Measurements from ENCODE around the gene LEO1.

LEO1 gene

GRCh38 chr15:51971375-51972133, at the start of gene LEO1:
LEO1 (minus strand) TSS chr15:51971778; CDS start chr15:51971745, 33 bp downstream.
- Histone ChIP-seq H3K9me3 (ENCODE audit: control insufficient read depth, insufficient read depth, low read length) (no peaks in the 10 kb centered on the region), H3K4me1 (ENCODE audit: control insufficient read depth, insufficient read depth, low read length) (no peaks in the 10 kb centered on the region), H3K9ac (ENCODE audit: low read depth, low read length) (peak within 1 kb of the TSS; percentile 97), H3K36me3 (ENCODE audit: control insufficient read depth, insufficient read depth, low read length) (no peaks in the 10 kb centered on the region), H3K27me3 (ENCODE audit: control insufficient read depth, insufficient read depth, low read length) (no peaks in the 10 kb centered on the region), H3K4me3 (ENCODE audit: low read depth, low read length) (peak within 1 kb of the TSS; percentile 62)

- Histone ChIP-seq H3K27me3 (ENCODE audit: control insufficient read depth, insufficient read depth, low read length) (no peaks in the 10 kb centered on the region), H3K4me3 (ENCODE audit: low read depth, low read length) (peak overlapping the region; percentile 96), H3K4me1 (ENCODE audit: control insufficient read depth, insufficient read depth, low read length) (peaks cover 6% of the 10 kb centered on the region), H3K9me3 (ENCODE audit: control insufficient read depth, insufficient read depth, low read length) (no peaks in the 10 kb centered on the region), H3K36me3 (ENCODE audit: control insufficient read depth, insufficient read depth, low read length) (no peaks in the 10 kb centered on the region), H3K9ac (ENCODE audit: low read depth, low read length) (no peak overlapping the region)
Observed at GRCh38 chr15:52021128-52021671, 49.6 kb upstream of the LEO1 start.

GRCh38 chr15:52020221-52021085, 48.9 kb upstream of the LEO1 start:
- no peaks in the 10 kb centered on the region for H3K36me3 ChIP-seq (ENCODE audit: control insufficient read depth, insufficient read depth, low read length)
- H3K4me3 ChIP-seq (ENCODE audit: low read depth, low read length) = peak overlapping the region; percentile 96
- H3K4me1 ChIP-seq (ENCODE audit: control insufficient read depth, insufficient read depth, low read length) = peaks cover 6% of the 10 kb centered on the region
- H3K9me3 ChIP-seq (ENCODE audit: control insufficient read depth, insufficient read depth, low read length) = no peaks in the 10 kb centered on the region
- H3K27me3 ChIP-seq (ENCODE audit: control insufficient read depth, insufficient read depth, low read length) = no peaks in the 10 kb centered on the region
- H3K9ac ChIP-seq (ENCODE audit: low read depth, low read length) = peak overlapping the region; percentile 81

- Histone ChIP-seq H3K4me1 (ENCODE audit: control insufficient read depth, insufficient read depth, low read length) (peaks cover 6% of the 10 kb centered on the region), H3K36me3 (ENCODE audit: control insufficient read depth, insufficient read depth, low read length) (no peaks in the 10 kb centered on the region), H3K4me3 (ENCODE audit: low read depth, low read length) (peak overlapping the region; percentile 96), H3K27me3 (ENCODE audit: control insufficient read depth, insufficient read depth, low read length) (no peaks in the 10 kb centered on the region), H3K9ac (ENCODE audit: low read depth, low read length) (peak overlapping the region; percentile 81), H3K9me3 (ENCODE audit: control insufficient read depth, insufficient read depth, low read length) (no peaks in the 10 kb centered on the region)
Observed at GRCh38 chr15:52019394-52020220, 48.0 kb upstream of the LEO1 start.

- Histone ChIP-seq H3K9me3 (ENCODE audit: control insufficient read depth, insufficient read depth, low read length) (no peaks in the 10 kb centered on the region), H3K9ac (ENCODE audit: low read depth, low read length) (peak within 1 kb of the TSS; percentile 82), H3K4me3 (ENCODE audit: low read depth, low read length) (peak within 1 kb of the TSS; percentile 96), H3K4me1 (ENCODE audit: control insufficient read depth, insufficient read depth, low read length) (peaks cover 3% of the 10 kb centered on the region), H3K36me3 (ENCODE audit: control insufficient read depth, insufficient read depth, low read length) (no peaks in the 10 kb centered on the region), H3K27me3 (ENCODE audit: control insufficient read depth, insufficient read depth, low read length) (no peaks in the 10 kb centered on the region)
Observed at GRCh38 chr15:52018693-52019393, 47.3 kb upstream of the LEO1 start, which contains the start of gene MAPK6. MAPK6 (plus strand) TSS chr15:52019219; CDS start chr15:52046461, 27,242 bp downstream.

GRCh38 chr15:52018244-52018643, 46.7 kb upstream of the LEO1 start:
- no peaks in the 10 kb centered on the region for H3K27me3 ChIP-seq (ENCODE audit: control insufficient read depth, insufficient read depth, low read length)
- no peak overlapping the region for H3K9ac ChIP-seq (ENCODE audit: low read depth, low read length)
- no peaks in the 10 kb centered on the region for H3K9me3 ChIP-seq (ENCODE audit: control insufficient read depth, insufficient read depth, low read length)
- H3K4me3 ChIP-seq (ENCODE audit: low read depth, low read length) = peak overlapping the region; percentile 71
- H3K36me3 ChIP-seq (ENCODE audit: control insufficient read depth, insufficient read depth, low read length) = no peaks in the 10 kb centered on the region
- peaks cover 3% of the 10 kb centered on the region for H3K4me1 ChIP-seq (ENCODE audit: control insufficient read depth, insufficient read depth, low read length)

- H3K9me3 ChIP-seq (ENCODE audit: control insufficient read depth, insufficient read depth, low read length) = no peaks in the 10 kb centered on the region
- H3K4me3 ChIP-seq (ENCODE audit: low read depth, low read length) = no peak overlapping the region
- H3K36me3 ChIP-seq (ENCODE audit: control insufficient read depth, insufficient read depth, low read length) = no peaks in the 10 kb centered on the region
- no peaks in the 10 kb centered on the region for H3K27me3 ChIP-seq (ENCODE audit: control insufficient read depth, insufficient read depth, low read length)
- no peaks in the 10 kb centered on the region for H3K4me1 ChIP-seq (ENCODE audit: control insufficient read depth, insufficient read depth, low read length)
- no peak overlapping the region for H3K9ac ChIP-seq (ENCODE audit: low read depth, low read length)
Observed at GRCh38 chr15:52016316-52016715, 44.7 kb upstream of the LEO1 start.

- Histone ChIP-seq H3K9ac (ENCODE audit: low read depth, low read length) (no peak overlapping the region), H3K4me3 (ENCODE audit: low read depth, low read length) (no peak overlapping the region), H3K9me3 (ENCODE audit: control insufficient read depth, insufficient read depth, low read length) (no peaks in the 10 kb centered on the region), H3K4me1 (ENCODE audit: control insufficient read depth, insufficient read depth, low read length) (no peaks in the 10 kb centered on the region), H3K36me3 (ENCODE audit: control insufficient read depth, insufficient read depth, low read length) (no peaks in the 10 kb centered on the region), H3K27me3 (ENCODE audit: control insufficient read depth, insufficient read depth, low read length) (no peaks in the 10 kb centered on the region)
Observed at GRCh38 chr15:52014616-52015015, 43.0 kb upstream of the LEO1 start.

GRCh38 chr15:52013151-52013791, 41.7 kb upstream of the LEO1 start:
- Histone ChIP-seq H3K9ac (ENCODE audit: low read depth, low read length) (no peak overlapping the region), H3K4me3 (ENCODE audit: low read depth, low read length) (no peak overlapping the region), H3K27me3 (ENCODE audit: control insufficient read depth, insufficient read depth, low read length) (no peaks in the 10 kb centered on the region), H3K9me3 (ENCODE audit: control insufficient read depth, insufficient read depth, low read length) (no peaks in the 10 kb centered on the region), H3K4me1 (ENCODE audit: control insufficient read depth, insufficient read depth, low read length) (no peaks in the 10 kb centered on the region), H3K36me3 (ENCODE audit: control insufficient read depth, insufficient read depth, low read length) (no peaks in the 10 kb centered on the region)

- H3K9ac ChIP-seq (ENCODE audit: low read depth, low read length) = no peak overlapping the region
- H3K4me1 ChIP-seq (ENCODE audit: control insufficient read depth, insufficient read depth, low read length) = no peaks in the 10 kb centered on the region
- H3K9me3 ChIP-seq (ENCODE audit: control insufficient read depth, insufficient read depth, low read length) = no peaks in the 10 kb centered on the region
Observed at GRCh38 chr15:52012210-52012609, 40.6 kb upstream of the LEO1 start.

More at GRCh38 chr15:52012210-52012609, 40.6 kb upstream of the LEO1 start:
- no peak overlapping the region for H3K4me3 ChIP-seq (ENCODE audit: low read depth, low read length)
- H3K36me3 ChIP-seq (ENCODE audit: control insufficient read depth, insufficient read depth, low read length) = no peaks in the 10 kb centered on the region
- no peaks in the 10 kb centered on the region for H3K27me3 ChIP-seq (ENCODE audit: control insufficient read depth, insufficient read depth, low read length)

Data from iPS-15b (cell line).